Measurements from ENCODE around the gene P2RY14. TPM values are rescaled to one million over a fixed set of nuclear protein-coding genes. Genes with fewer than 3 reads are reported as not detected.
"Not testable (repeated sequence)": the region's sequence is repeated elsewhere in the genome, so short reads cannot be mapped to it uniquely, and the experiment has no call there.

Gene P2RY14
- total RNA-seq, 2 experiments from 2014 or later, result 0.60 to 0.63 TPM

DNA sequence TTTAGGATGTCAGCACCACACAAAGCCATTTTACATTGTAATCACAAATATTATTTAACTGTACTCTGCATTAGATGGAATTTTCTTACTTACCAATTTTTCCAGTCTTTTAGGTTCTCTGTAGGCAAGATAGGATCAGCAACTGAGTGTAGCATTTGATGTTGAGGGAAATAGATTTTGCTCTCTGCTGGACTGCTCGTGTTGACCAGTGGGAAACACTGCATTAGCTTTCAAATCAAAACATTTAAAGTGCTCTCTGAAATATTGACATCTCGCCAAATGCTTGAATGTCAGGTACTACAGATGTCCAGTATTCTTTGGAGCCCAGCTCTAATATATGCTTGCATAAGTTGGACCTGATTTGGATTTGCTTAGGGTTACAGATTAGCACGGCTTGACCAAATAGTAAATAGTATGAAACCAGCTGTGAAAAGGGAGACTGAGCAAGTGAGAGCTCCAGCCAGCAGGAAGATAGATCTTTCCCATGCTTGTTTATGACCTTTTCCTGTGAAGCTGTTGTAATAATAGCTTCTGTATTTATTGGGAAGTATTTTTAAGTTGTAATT, 29.5 kb downstream of the P2RY14 start:
- POLR2A ChIA-PET, result interaction anchor here (0.6 kb wide), 1 partner anchor 9 kb away, joined by 3 read pairs; no protein-coding TSS in a partner anchor

DNA sequence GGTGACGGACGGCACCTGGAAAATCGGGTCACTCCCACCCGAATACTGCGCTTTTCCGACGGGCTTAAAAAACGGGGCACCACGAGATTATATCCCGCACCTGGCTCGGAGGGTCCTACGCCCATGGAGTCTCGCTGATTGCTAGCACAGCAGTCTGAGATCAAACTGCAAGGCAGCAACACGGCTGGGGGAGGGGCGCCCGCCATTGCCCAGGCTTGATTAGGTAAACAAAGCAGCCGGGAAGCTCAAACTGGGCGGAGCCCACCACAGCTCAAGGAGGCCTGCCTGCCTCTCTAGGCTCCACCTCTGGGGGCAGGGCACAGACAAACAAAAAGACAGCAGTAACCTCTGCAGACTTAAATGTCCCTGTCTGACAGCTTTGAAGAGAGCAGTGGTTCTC, 36.3 kb downstream of the P2RY14 start:
- H3K36me3 Mint-ChIP-seq (ENCODE audit: low read depth); H3K27me3 Mint-ChIP-seq (ENCODE audit: low read depth); DNase-seq; POLR2A ChIA-PET; ATAC-seq; CTCF ChIA-PET; H3K4me3 Mint-ChIP-seq; H3K9me3 Mint-ChIP-seq (ENCODE audit: insufficient read depth); H3K27ac Mint-ChIP-seq: not testable (repeated sequence)
- peaks cover 15% of the 10 kb centered on the region for H3K4me1 Mint-ChIP-seq (ENCODE audit: low read depth)

More for the DNA sequence above, 29.5 kb downstream of the P2RY14 start:
- Mint-ChIP-seq H3K27me3 (ENCODE audit: low read depth) (peaks cover 21% of the 10 kb centered on the region), H3K27ac (no peak overlapping the region), H3K36me3 (ENCODE audit: low read depth) (no peaks in the 10 kb centered on the region), H3K9me3 (ENCODE audit: insufficient read depth) (no peaks in the 10 kb centered on the region), H3K4me1 (ENCODE audit: low read depth) (peaks cover 5% of the 10 kb centered on the region), H3K4me3 (no peak overlapping the region)
- CTCF ChIA-PET, result interaction anchor here (0.7 kb wide), 1 partner anchor 93 kb away, joined by 3 read pairs; no protein-coding TSS in a partner anchor
- no peak for ATAC-seq
- DNase-seq, result no peak

DNA sequence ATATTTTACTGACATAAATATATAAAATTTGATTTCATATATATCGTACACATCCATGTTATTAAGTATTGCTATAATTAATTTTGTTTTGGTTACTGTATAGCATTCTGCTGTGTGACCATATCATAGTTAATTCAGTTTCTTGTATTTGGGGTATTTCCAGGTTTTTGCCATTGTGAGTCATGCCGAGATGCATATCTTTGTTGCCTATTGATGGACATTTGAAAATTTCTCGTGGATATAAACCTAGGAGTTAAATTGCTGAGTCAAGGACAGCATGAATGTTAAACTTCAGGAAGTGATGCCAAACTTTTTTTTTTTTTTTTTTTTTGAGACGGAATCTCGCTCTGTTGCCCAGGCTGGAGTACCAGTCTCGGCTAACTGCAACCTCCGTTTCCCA, 41.6 kb downstream of the P2RY14 start:
- Mint-ChIP-seq H3K4me1 (ENCODE audit: low read depth) (peaks cover 13% of the 10 kb centered on the region), H3K27ac (no peak overlapping the region), H3K4me3 (no peak overlapping the region), H3K27me3 (ENCODE audit: low read depth) (no peaks in the 10 kb centered on the region), H3K36me3 (ENCODE audit: low read depth) (no peaks in the 10 kb centered on the region), H3K9me3 (ENCODE audit: insufficient read depth) (no peaks in the 10 kb centered on the region)
- POLR2A ChIA-PET, result no interaction called here
- DNase-seq (no peak), ATAC-seq (no peak)
- CTCF ChIA-PET, result interaction anchor here (1.3 kb wide), 1 partner anchor 69 kb away, joined by 4 read pairs; no protein-coding TSS in a partner anchor

DNA sequence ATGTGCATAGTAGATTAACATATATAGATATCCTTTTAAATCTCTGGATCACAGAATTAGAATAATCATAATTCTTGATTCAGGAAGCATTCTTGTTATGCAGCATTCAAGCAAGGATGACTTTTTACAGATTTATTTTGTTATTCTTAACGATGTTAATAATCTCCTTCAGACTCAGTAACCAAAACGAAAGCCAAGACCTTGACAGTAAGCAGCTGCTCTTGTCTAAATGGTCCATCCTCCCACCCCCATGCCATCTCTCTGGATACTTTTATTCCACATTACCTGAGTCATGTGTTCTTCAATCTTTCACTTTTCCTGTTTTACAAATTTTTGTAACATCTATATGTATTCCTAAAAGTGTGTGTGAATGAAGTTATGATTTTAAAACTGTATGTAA, 42.0 kb downstream of the P2RY14 start:
- H3K4me3 Mint-ChIP-seq, result no peak overlapping the region
- peaks cover 16% of the 10 kb centered on the region for H3K4me1 Mint-ChIP-seq (ENCODE audit: low read depth)
- ChIA-PET POLR2A (interaction anchor here (1.6 kb wide), 1 partner anchor 12 kb away, joined by 5 read pairs; no protein-coding TSS in a partner anchor), CTCF (interaction anchor here (0.5 to 13.2 kb wide), 4 partner anchors 9 to 78 kb away, joined by 4 to 408 read pairs (median 4); partner anchors contain the start of gene P2RY14)
- ATAC-seq (no peak), DNase-seq (no peak)
- no peaks in the 10 kb centered on the region for H3K36me3 Mint-ChIP-seq (ENCODE audit: low read depth)
- H3K9me3 Mint-ChIP-seq (ENCODE audit: insufficient read depth), result no peaks in the 10 kb centered on the region
- no peaks in the 10 kb centered on the region for H3K27me3 Mint-ChIP-seq (ENCODE audit: low read depth)
- H3K27ac Mint-ChIP-seq, result no peak overlapping the region

DNA sequence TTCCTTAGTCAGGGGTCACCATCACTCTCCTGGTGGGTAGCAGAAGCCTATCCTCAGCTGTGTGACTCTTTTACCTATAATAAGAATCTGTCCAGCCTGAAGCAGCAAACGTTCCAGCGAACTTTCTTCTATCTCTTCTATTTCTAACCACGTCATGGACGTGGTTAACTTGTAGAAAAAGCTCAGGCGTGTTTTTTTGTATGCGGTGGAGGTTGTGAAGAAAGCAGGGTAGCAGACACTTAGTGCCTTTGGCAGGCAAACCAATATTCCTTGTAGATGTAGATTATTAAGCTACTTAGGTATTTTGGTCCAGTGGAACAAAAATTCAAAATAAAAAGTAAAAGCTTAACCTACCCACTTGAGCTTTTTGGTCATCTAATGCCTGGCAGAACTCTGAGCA, 43.5 kb downstream of the P2RY14 start:
- no peak overlapping the region for H3K4me3 Mint-ChIP-seq

DNA sequence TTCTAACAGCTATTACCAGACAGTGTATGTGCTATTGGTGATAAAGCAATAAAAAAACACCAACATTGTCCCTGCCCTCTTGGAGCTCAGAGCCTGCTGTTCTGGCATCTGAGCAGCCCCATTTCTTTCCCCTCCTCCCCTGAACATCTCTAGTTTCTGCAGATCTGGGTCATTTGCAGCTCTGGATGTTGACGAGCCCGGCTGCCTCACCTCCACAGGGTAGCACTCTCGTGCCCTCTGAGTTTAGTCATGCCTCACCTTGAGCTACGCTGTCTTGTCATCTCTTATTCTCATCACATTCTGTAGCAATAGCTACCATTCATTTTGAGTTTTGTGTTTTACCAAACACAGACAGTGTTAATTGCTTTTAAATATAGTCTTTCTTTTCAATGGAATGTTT, 45.4 kb downstream of the P2RY14 start:
- ATAC-seq (no peak), DNase-seq (no peak)
- Mint-ChIP-seq H3K27ac (no peak overlapping the region), H3K27me3 (ENCODE audit: low read depth) (no peaks in the 10 kb centered on the region), H3K4me1 (ENCODE audit: low read depth) (peaks cover 31% of the 10 kb centered on the region), H3K9me3 (ENCODE audit: insufficient read depth) (no peaks in the 10 kb centered on the region), H3K36me3 (ENCODE audit: low read depth) (no peaks in the 10 kb centered on the region), H3K4me3 (no peak overlapping the region)
- ChIA-PET POLR2A (no interaction called here), CTCF (interaction anchor here (1.1 to 13.2 kb wide), 5 partner anchors 15 to 63 kb away, joined by 3 to 408 read pairs (median 6); partner anchors contain the start of gene P2RY14)

More for the DNA sequence above, 43.5 kb downstream of the P2RY14 start:
- Mint-ChIP-seq H3K36me3 (ENCODE audit: low read depth) (no peaks in the 10 kb centered on the region), H3K27ac (no peak overlapping the region), H3K4me1 (ENCODE audit: low read depth) (peaks cover 27% of the 10 kb centered on the region), H3K27me3 (ENCODE audit: low read depth) (no peaks in the 10 kb centered on the region), H3K9me3 (ENCODE audit: insufficient read depth) (no peaks in the 10 kb centered on the region)
- ChIA-PET POLR2A (interaction anchor here (1.5 to 1.6 kb wide), 2 partner anchors 10 to 34 kb away, joined by 4 to 5 read pairs; no protein-coding TSS in a partner anchor), CTCF (interaction anchor here (1.2 to 13.2 kb wide), 8 partner anchors 9 to 123 kb away, joined by 3 to 408 read pairs (median 4); partner anchors contain the start of gene P2RY14)
- DNase-seq (no peak), ATAC-seq (no peak)

DNA sequence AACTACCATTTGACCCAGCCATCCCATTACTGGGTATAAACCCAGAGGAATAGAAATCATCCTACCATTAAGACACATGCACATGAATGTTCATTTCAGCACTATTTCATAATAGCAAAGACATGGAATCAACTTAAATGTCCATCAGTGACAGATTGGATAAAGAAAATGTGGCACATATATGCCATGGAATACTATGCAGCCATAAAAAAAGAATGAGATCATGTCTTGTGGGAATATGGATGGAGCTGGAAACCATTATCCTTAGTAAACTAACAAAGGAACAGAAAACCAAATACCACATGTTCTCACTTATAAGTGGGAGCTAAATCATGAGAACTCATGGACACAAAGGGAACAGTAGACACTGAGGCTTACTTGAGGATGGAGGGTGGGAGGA, 45.9 kb downstream of the P2RY14 start:
- DNase-seq; H3K4me3 Mint-ChIP-seq; H3K9me3 Mint-ChIP-seq (ENCODE audit: insufficient read depth); POLR2A ChIA-PET; H3K36me3 Mint-ChIP-seq (ENCODE audit: low read depth); ATAC-seq; H3K27ac Mint-ChIP-seq; H3K27me3 Mint-ChIP-seq (ENCODE audit: low read depth): not testable (repeated sequence)
- CTCF ChIA-PET, result interaction anchor here (1.1 to 13.2 kb wide), 5 partner anchors 14 to 62 kb away, joined by 3 to 408 read pairs (median 6); partner anchors contain the start of gene P2RY14
- peaks cover 36% of the 10 kb centered on the region for H3K4me1 Mint-ChIP-seq (ENCODE audit: low read depth)

DNA sequence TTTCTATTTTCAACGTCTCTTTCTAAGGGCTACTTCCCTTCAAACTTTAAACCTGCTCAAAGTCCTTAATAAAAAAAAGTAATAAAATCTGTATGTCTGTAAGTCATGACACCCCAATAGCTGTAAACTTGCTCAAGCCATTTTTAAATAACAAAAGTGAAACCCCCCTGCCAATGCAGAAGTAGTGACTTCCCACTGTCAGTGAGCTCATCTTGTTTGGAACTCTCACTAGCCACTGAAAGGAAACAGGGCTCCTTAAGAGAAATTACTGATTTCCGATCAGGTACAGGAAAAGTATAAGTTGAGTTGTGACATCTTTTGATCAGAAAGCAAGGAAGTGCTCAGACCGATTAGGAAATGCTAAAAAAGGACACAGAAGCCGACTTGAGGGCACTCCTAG, 47.7 kb downstream of the P2RY14 start:
- Mint-ChIP-seq H3K27ac (peak overlapping the region; percentile 64), H3K9me3 (ENCODE audit: insufficient read depth) (no peaks in the 10 kb centered on the region), H3K4me3 (peak overlapping the region; percentile 27), H3K36me3 (ENCODE audit: low read depth) (peaks cover 6% of the 10 kb centered on the region), H3K27me3 (ENCODE audit: low read depth) (no peaks in the 10 kb centered on the region), H3K4me1 (ENCODE audit: low read depth) (peaks cover 54% of the 10 kb centered on the region)
- CTCF ChIA-PET, result interaction anchor here (0.9 to 13.2 kb wide), 11 partner anchors 19 to 688 kb away, joined by 3 to 408 read pairs (median 4); partner anchors contain the start of gene P2RY14
- DNase-seq (no peak), ATAC-seq (peak; percentile 38)
- POLR2A ChIA-PET, result interaction anchor here (1.2 kb wide), 1 partner anchor 30 kb away, joined by 4 read pairs; no protein-coding TSS in a partner anchor

DNA sequence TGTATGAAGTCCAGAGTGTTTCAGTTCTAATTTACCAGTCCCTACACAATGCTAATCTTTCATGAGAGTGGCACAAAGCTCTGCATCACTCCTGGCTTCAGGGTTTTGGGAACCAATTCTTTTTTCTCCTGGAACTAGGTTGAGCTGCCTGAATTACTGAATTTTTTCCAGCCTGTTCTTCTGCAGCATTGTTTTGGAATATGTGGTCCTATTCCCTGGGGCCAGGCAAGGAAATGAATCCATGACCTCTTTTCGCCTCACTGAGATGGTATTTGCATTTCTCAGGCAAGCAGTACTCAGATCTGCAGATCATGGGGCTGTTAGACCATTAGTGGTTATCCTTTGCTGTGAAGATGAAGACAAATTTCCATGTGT, 49.7 kb downstream of the P2RY14 start:
- Mint-ChIP-seq H3K36me3 (ENCODE audit: low read depth) (peaks cover 6% of the 10 kb centered on the region), H3K4me1 (ENCODE audit: low read depth) (peaks cover 65% of the 10 kb centered on the region), H3K27ac (peak overlapping the region; percentile 82), H3K4me3 (no peak overlapping the region), H3K9me3 (ENCODE audit: insufficient read depth) (no peaks in the 10 kb centered on the region), H3K27me3 (ENCODE audit: low read depth) (no peaks in the 10 kb centered on the region)
- ATAC-seq (no peak), DNase-seq (no peak)
- POLR2A ChIA-PET, result interaction anchor here (0.5 to 1.3 kb wide), 8 partner anchors 26 to 55 kb away, joined by 3 to 7 read pairs (median 3); partner anchors contain the start of gene GPR171
- CTCF ChIA-PET, result interaction anchor here (0.7 to 13.2 kb wide), 36 partner anchors 11 to 690 kb away, joined by 3 to 408 read pairs (median 7); partner anchors contain the start of genes GPR171 and P2RY14

DNA sequence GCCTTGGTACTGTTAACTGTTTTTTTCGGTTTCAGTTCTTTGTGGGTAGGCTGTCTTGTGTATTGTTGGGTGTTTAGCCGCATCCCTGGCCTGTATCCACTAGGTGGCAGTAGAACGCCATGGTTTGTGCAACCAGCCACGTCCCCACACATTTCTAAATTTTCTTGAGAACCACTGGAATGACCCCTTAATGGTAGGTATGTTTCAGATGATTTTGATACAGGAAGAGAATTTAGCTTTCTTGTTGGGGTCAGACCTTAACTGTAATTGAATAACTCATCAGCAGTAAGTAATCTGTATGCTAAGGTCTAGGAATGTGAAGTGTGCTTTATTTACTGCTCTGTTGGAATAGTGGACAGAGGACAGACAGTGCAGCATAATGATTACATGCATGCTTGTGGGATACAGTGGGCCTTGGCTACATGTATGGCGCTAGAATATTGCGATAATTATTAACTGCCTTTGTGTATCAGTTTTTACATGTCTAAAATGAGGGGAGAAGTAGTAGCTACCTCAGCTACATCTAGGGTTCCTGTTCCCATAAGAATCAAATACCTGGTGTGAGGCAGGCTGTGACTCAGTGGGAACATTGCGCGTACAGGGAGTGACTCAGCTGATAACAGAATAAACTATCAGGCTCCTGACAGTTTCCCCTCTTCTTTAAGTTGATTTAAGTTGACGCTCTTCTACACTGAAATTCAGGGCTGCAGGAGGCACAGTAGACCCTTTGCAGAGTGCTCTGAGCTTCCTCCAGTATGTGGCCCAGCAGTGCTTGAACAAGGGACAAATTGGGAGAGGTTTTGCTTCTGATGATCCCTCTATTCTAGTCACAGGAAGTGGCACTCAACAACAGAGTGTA, 50.3 kb downstream of the P2RY14 start:
- ChIA-PET CTCF (interaction anchor here (0.7 to 13.2 kb wide), 43 partner anchors 8 to 691 kb away, joined by 3 to 408 read pairs (median 5); partner anchors contain the start of genes GPR171 and P2RY14), POLR2A (interaction anchor here (0.5 to 1.5 kb wide), 10 partner anchors 25 to 56 kb away, joined by 3 to 7 read pairs (median 3); partner anchors contain the start of gene GPR171)
- Mint-ChIP-seq H3K27ac (peak overlapping the region; percentile 82), H3K4me3 (peak overlapping the region; percentile 19), H3K36me3 (ENCODE audit: low read depth) (peaks cover 8% of the 10 kb centered on the region), H3K27me3 (ENCODE audit: low read depth) (no peaks in the 10 kb centered on the region), H3K9me3 (ENCODE audit: insufficient read depth) (no peaks in the 10 kb centered on the region), H3K4me1 (ENCODE audit: low read depth) (peaks cover 65% of the 10 kb centered on the region)
- DNase-seq, result peak; percentile 89
- ATAC-seq, result peak; percentile 84

DNA sequence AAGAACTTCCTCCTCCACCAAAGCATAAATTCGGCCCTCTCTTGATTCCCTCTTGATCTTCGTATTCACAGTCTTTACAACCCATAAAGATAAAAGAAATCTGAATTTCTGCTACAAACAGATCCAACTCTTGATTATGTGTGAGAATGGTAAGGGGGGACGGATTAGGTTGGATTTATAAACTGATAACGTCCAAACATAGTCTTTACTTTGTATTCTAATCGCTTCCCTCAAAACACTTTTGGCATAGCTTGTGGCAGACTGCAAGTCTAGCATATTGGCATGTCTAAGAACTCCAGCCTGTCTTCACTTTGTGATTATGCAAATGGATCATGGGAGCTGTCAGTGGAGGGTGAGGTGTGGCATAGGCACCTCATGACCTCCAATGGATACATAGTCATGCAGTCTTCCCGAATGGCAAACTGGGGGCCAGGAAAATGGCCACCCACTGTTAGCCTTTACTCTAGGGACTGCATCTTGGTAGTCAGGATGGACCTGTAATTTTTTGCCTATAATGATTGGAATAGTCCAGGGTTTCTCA, 51.0 kb downstream of the P2RY14 start:
- H3K4me3 Mint-ChIP-seq, result peak overlapping the region; percentile 19
- POLR2A ChIA-PET, result interaction anchor here (0.6 to 1.5 kb wide), 6 partner anchors 18 to 57 kb away, joined by 3 to 4 read pairs (median 3); partner anchors contain the start of gene GPR171
- DNase-seq (no peak), ATAC-seq (peak; percentile 28)
- peaks cover 15% of the 10 kb centered on the region for H3K36me3 Mint-ChIP-seq (ENCODE audit: low read depth)
- peaks cover 7% of the 10 kb centered on the region for H3K9me3 Mint-ChIP-seq (ENCODE audit: insufficient read depth)
- peaks cover 65% of the 10 kb centered on the region for H3K4me1 Mint-ChIP-seq (ENCODE audit: low read depth)
- no peaks in the 10 kb centered on the region for H3K27me3 Mint-ChIP-seq (ENCODE audit: low read depth)
- CTCF ChIA-PET, result interaction anchor here (0.6 to 13.2 kb wide), 34 partner anchors 9 to 956 kb away, joined by 3 to 408 read pairs (median 9); partner anchors contain the start of genes GPR171 and P2RY14
- peak overlapping the region; percentile 82 for H3K27ac Mint-ChIP-seq
